ENCODE results near the gene SPR. TPM values are rescaled to one million over a fixed set of nuclear protein-coding genes. Genes with fewer than 3 reads are reported as not detected.
A peak's percentile ranks its signal among the peaks of the same experiment; 100 is the strongest.

The SPR gene
- total and polyA plus RNA-seq, 2 of the 13 experiments (the other 11 are each of a cell fraction or from before 2014, with no cell fraction given) = 34.0 to 96.0 TPM

- TF ChIP-seq ZNF354B (CRISPR knock-in tag; IDR thresholded peaks at IDR 0.05) (no peak), SP2 (CRISPR knock-in tag; IDR thresholded peaks at IDR 0.05) (no peak), SMAD3 (CRISPR knock-in tag; IDR thresholded peaks at IDR 0.05) (peak; percentile 78), YY1 (IDR thresholded peaks at IDR 0.05; ENCODE audit: insufficient read depth, insufficient replicate concordance, low read depth, low read length) (no peak), ZNF704 (CRISPR knock-in tag; IDR thresholded peaks at IDR 0.05; ENCODE audit: borderline replicate concordance) (no peak), ZMYM3 (CRISPR knock-in tag; IDR thresholded peaks at IDR 0.05) (no peak), ZNF292 (CRISPR knock-in tag; IDR thresholded peaks at IDR 0.05; ENCODE audit: borderline replicate concordance, low read depth) (no peak), ZNF747 (CRISPR knock-in tag; IDR thresholded peaks at IDR 0.05; ENCODE audit: borderline replicate concordance) (no peak), CBX1 (IDR thresholded peaks at IDR 0.05; ENCODE audit: low read depth) (no peak), CENPBD1 (CRISPR knock-in tag; IDR thresholded peaks at IDR 0.05; ENCODE audit: borderline replicate concordance, low read depth) (no peak), ZNF546 (CRISPR knock-in tag; conservative IDR thresholded peaks at IDR 0.05) (no peak), ZNF775 (CRISPR knock-in tag; IDR thresholded peaks at IDR 0.05; ENCODE audit: borderline replicate concordance) (no peak), ZMYM2 (CRISPR knock-in tag; IDR thresholded peaks at IDR 0.05) (no peak), HNRNPLL (IDR thresholded peaks at IDR 0.05; ENCODE audit: low read depth, low read length, poor library complexity, severe bottlenecking) (no peak), IRF2 (CRISPR knock-in tag; IDR thresholded peaks at IDR 0.05) (no peak), CHCHD3 (CRISPR knock-in tag; IDR thresholded peaks at IDR 0.05) (no peak), SP4 (CRISPR knock-in tag; IDR thresholded peaks at IDR 0.05) (no peak), ZHX1 (CRISPR knock-in tag; IDR thresholded peaks at IDR 0.05; ENCODE audit: low read depth) (no peak), PHF5A (CRISPR knock-in tag; IDR thresholded peaks at IDR 0.05; ENCODE audit: low read depth, unreplicated experiment) (no peak), KLF16 (CRISPR knock-in tag; IDR thresholded peaks at IDR 0.05) (peak in 1 of 2 experiments; percentile 87; a peak in 2 of 4 replicates), KLF12 (CRISPR knock-in tag; IDR thresholded peaks at IDR 0.05; ENCODE audit: borderline replicate concordance) (peak; percentile 59; the same call in 1 of the 2 replicates), FOXO4 (CRISPR knock-in tag; conservative IDR thresholded peaks at IDR 0.05) (no peak), MIXL1 (CRISPR knock-in tag; IDR thresholded peaks at IDR 0.05) (peak; percentile 70; the same call in 1 of the 2 replicates), SSRP1 (CRISPR knock-in tag; IDR thresholded peaks at IDR 0.05) (no peak), NFKBIZ (CRISPR knock-in tag; IDR thresholded peaks at IDR 0.05) (0 out of 2 replicates have a peak, but pooled peaks have one; percentile 60), ZIK1 (CRISPR knock-in tag; IDR thresholded peaks at IDR 0.05; ENCODE audit: borderline replicate concordance, low read depth) (no peak; the same call in 1 of the 2 replicates)
These were observed 3.7 kb upstream of the SPR start (continued) for GRCh38 chr2:72883356-72883962.
